GM23338 (cell line): ENCODE measurements around the gene PFKFB2. TPM values are rescaled to one million over a fixed set of nuclear protein-coding genes. Genes with fewer than 3 reads are reported as not detected.
A peak's percentile ranks its signal among the peaks of the same experiment; 100 is the strongest.

Source experiments
- ATAC-seq: fragments of 200-7000 bp; cut with Tn5 transposase; 3 replicates; pipeline ENCODE4 v1.9.1; 2020
- DNase-seq: peaks from one replicate; pipeline ENCODE4 v3.0.0-alpha.2; 2015; ENCODE audit warnings: low spot score
- H2AFZ ChIP-seq: fragments of 200-600 bp; sonication (generic); 2 replicates; pipeline ENCODE4 v1.8.0; 2016; ENCODE audit warnings: antibody characterized with exemption, mild to moderate bottlenecking, moderate library complexity
- H3F3A ChIP-seq: fragments of 200-600 bp; sonication (generic); replicated peaks from 2 replicates; pipeline ENCODE4 v1.8.0; 2017; ENCODE audit warnings: antibody characterized with exemption, mixed run types, low read depth
- H3K27ac ChIP-seq: fragments of 200-600 bp; sonication (generic); 2 replicates; pipeline ENCODE4 v1.6.1; 2016; ENCODE audit warnings: low read depth
- H3K27me3 ChIP-seq: fragments of 200-600 bp; sonication (generic); 2 replicates; pipeline ENCODE4 v1.8.0; 2016; ENCODE audit warnings: mild to moderate bottlenecking, mixed run types, moderate library complexity; ENCODE audit not compliant: insufficient read depth
- H3K36me3 ChIP-seq: fragments of 200-600 bp; sonication (generic); 2 replicates; pipeline ENCODE4 v1.8.0; 2016; ENCODE audit warnings: mild to moderate bottlenecking; ENCODE audit not compliant: insufficient read depth
- H3K4me1 ChIP-seq: fragments of 200-600 bp; sonication (generic); 2 replicates; pipeline ENCODE4 v1.8.0; 2016; ENCODE audit warnings: mild to moderate bottlenecking, moderate library complexity; ENCODE audit not compliant: insufficient read depth
- H3K4me2 ChIP-seq: fragments of 200-600 bp; sonication (generic); 2 replicates; pipeline ENCODE4 v1.7.1; 2017; ENCODE audit warnings: mixed run types
- H3K4me3 ChIP-seq: fragments of 200-600 bp; sonication (generic); 2 replicates; pipeline ENCODE4 v1.6.1; 2016; ENCODE audit warnings: mixed run types
- H3K79me2 ChIP-seq: fragments of 200-600 bp; sonication (generic); replicated peaks from 2 replicates; pipeline ENCODE4 v1.8.0; 2017; ENCODE audit warnings: mild to moderate bottlenecking; ENCODE audit not compliant: insufficient read depth
- H3K9me2 ChIP-seq: fragments of 200-600 bp; sonication (generic); 2 replicates; pipeline ENCODE4 v1.8.0; 2017; ENCODE audit not compliant: insufficient read depth
- H4K20me1 ChIP-seq: fragments of 200-600 bp; sonication (generic); replicated peaks from 2 replicates; pipeline ENCODE4 v1.8.0; 2017; ENCODE audit warnings: mild to moderate bottlenecking; ENCODE audit not compliant: insufficient read depth
- H3K27ac Mint-ChIP-seq: 2 replicates; pipeline ENCODE4 v1.8.0; 2020; ENCODE audit warnings: inconsistent platforms, mild to moderate bottlenecking, moderate library complexity, mixed read lengths
- H3K27me3 Mint-ChIP-seq: 3 replicates; pipeline ENCODE4 v1.8.0; 2022; ENCODE audit warnings: low read depth, mild to moderate bottlenecking, moderate library complexity, mixed read lengths, inconsistent platforms; ENCODE audit not compliant: insufficient read depth, poor library complexity
- H3K36me3 Mint-ChIP-seq: 3 replicates; pipeline ENCODE4 v1.8.0; 2021; ENCODE audit warnings: low read depth, mild to moderate bottlenecking, inconsistent platforms, moderate library complexity, mixed read lengths
- H3K4me1 Mint-ChIP-seq: 3 replicates; pipeline ENCODE4 v1.8.0; 2020; ENCODE audit warnings: mild to moderate bottlenecking, inconsistent platforms, mixed read lengths
- H3K4me3 Mint-ChIP-seq: 3 replicates; pipeline ENCODE4 v1.8.0; 2021; ENCODE audit warnings: moderate library complexity, mild to moderate bottlenecking, inconsistent platforms, mixed read lengths
- H3K9me3 Mint-ChIP-seq: 3 replicates; pipeline ENCODE4 v1.8.0; 2020; ENCODE audit warnings: moderate library complexity, mild to moderate bottlenecking, inconsistent platforms, mixed read lengths
- CREB1 ChIP-seq: fragments of 250-450 bp; sonication (Bioruptor Pico); IDR thresholded peaks from 2 replicates; pipeline ENCODE4 v1.5.0; 2020; ENCODE audit warnings: low read depth, mild to moderate bottlenecking, moderate library complexity
- CTCF ChIP-seq, 2 experiments: fragments of 200-600 bp in 1 of 2; sonication (generic) in 1 of 2; conservative IDR thresholded peaks; 2 replicates each; pipeline versions ENCODE4 v1.5.1 to v1.6.1; 2016 to 2017; ENCODE audit warnings: antibody characterized with exemption in 2 of 2, low read depth in 2 of 2, mild to moderate bottlenecking in 2 of 2, moderate library complexity in 1 of 2
- EZH2 ChIP-seq: fragments of 200-600 bp; sonication (generic); IDR thresholded peaks from one replicate; pipeline ENCODE4 v1.8.0; 2017; ENCODE audit warnings: antibody characterized with exemption, mild to moderate bottlenecking, low read depth; ENCODE audit not compliant: unreplicated experiment
- EZH2phosphoT487 ChIP-seq: fragments of 200-600 bp; sonication (generic); IDR thresholded peaks from one replicate; pipeline ENCODE4 v1.8.1; 2018; ENCODE audit warnings: antibody characterized with exemption; ENCODE audit not compliant: unreplicated experiment
- JUNB ChIP-seq: IDR thresholded peaks from one replicate; pipeline ENCODE4 v1.6.1; 2016; ENCODE audit warnings: antibody characterized with exemption; ENCODE audit not compliant: unreplicated experiment
- NANOG ChIP-seq: IDR thresholded peaks from 2 replicates; pipeline ENCODE4 v1.6.1; 2016; ENCODE audit warnings: antibody characterized with exemption, borderline replicate concordance
- STAT1 ChIP-seq: IDR thresholded peaks from one replicate; pipeline ENCODE4 v1.6.1; 2016; ENCODE audit warnings: antibody characterized with exemption; ENCODE audit not compliant: unreplicated experiment
- ZNF114 ChIP-seq: fragments of 250-450 bp; sonication (Bioruptor Pico); IDR thresholded peaks from 2 replicates; pipeline ENCODE4 v1.5.0; 2020; ENCODE audit warnings: mild to moderate bottlenecking, moderate library complexity
- ZNF331 ChIP-seq: fragments of 250-450 bp; sonication (Bioruptor Pico); IDR thresholded peaks from 2 replicates; pipeline ENCODE4 v1.5.0; 2020; ENCODE audit warnings: low read depth, mild to moderate bottlenecking, moderate library complexity
- polyA plus RNA-seq: library from polyadenylated mRNA; unstranded; fragments of >200 nt; fragmentation: Nextera tagmentation; extraction: Ambion mirVana; gene quantifications from 2 replicates; pipeline ENCODE4 v1.2.1, GENCODE V29; 2016
- total RNA-seq: library from RNA; depleted of rRNA; stranded (reverse); fragments of >200 nt; shearing (Covaris generic); gene quantifications from 2 replicates; pipeline ENCODE4 v1.2.3, GENCODE V29; 2014
- TF ChIP-seq, protein P1 (sequence below): IDR thresholded peaks from one replicate; pipeline ENCODE4 v1.6.1; 2018; ENCODE audit warnings: antibody characterized with exemption; ENCODE audit not compliant: unreplicated experiment
- TF ChIP-seq, protein P2 (sequence below): IDR thresholded peaks from 2 replicates; pipeline ENCODE4 v1.6.1; 2016; ENCODE audit warnings: antibody characterized with exemption

PFKFB2 gene
- total and polyA plus RNA-seq, 2 experiments from 2014 or later, result 4.9 to 14.8 TPM

GRCh38 chr1:207009945-207010344, 43.1 kb upstream of the PFKFB2 start:
- H3K27me3 Mint-ChIP-seq, result peaks cover 5% of the 10 kb centered on the region
- no peak overlapping the region for H3K27ac Mint-ChIP-seq
- TF ChIP-seq, protein P1, sequence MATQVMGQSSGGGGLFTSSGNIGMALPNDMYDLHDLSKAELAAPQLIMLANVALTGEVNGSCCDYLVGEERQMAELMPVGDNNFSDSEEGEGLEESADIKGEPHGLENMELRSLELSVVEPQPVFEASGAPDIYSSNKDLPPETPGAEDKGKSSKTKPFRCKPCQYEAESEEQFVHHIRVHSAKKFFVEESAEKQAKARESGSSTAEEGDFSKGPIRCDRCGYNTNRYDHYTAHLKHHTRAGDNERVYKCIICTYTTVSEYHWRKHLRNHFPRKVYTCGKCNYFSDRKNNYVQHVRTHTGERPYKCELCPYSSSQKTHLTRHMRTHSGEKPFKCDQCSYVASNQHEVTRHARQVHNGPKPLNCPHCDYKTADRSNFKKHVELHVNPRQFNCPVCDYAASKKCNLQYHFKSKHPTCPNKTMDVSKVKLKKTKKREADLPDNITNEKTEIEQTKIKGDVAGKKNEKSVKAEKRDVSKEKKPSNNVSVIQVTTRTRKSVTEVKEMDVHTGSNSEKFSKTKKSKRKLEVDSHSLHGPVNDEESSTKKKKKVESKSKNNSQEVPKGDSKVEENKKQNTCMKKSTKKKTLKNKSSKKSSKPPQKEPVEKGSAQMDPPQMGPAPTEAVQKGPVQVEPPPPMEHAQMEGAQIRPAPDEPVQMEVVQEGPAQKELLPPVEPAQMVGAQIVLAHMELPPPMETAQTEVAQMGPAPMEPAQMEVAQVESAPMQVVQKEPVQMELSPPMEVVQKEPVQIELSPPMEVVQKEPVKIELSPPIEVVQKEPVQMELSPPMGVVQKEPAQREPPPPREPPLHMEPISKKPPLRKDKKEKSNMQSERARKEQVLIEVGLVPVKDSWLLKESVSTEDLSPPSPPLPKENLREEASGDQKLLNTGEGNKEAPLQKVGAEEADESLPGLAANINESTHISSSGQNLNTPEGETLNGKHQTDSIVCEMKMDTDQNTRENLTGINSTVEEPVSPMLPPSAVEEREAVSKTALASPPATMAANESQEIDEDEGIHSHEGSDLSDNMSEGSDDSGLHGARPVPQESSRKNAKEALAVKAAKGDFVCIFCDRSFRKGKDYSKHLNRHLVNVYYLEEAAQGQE, result no peak
- TF ChIP-seq, protein P2, sequence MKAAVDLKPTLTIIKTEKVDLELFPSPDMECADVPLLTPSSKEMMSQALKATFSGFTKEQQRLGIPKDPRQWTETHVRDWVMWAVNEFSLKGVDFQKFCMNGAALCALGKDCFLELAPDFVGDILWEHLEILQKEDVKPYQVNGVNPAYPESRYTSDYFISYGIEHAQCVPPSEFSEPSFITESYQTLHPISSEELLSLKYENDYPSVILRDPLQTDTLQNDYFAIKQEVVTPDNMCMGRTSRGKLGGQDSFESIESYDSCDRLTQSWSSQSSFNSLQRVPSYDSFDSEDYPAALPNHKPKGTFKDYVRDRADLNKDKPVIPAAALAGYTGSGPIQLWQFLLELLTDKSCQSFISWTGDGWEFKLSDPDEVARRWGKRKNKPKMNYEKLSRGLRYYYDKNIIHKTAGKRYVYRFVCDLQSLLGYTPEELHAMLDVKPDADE, result no peak
- no peak for TF ChIP-seq ZNF331 (CRISPR knock-in tag)
- H3F3A ChIP-seq, result no peaks in the 10 kb centered on the region
- H4K20me1 ChIP-seq, result no peaks in the 10 kb centered on the region
- no peaks in the 10 kb centered on the region for H3K79me2 ChIP-seq
- H3K4me3 ChIP-seq, result no peak overlapping the region
- H3K27ac ChIP-seq, result no peak overlapping the region
- H2AFZ ChIP-seq, result peak overlapping the region; percentile 47; the same call in 1 of the 2 replicates
- no peaks in the 10 kb centered on the region for H3K36me3 Mint-ChIP-seq
- no peaks in the 10 kb centered on the region for H3K27me3 ChIP-seq
- no peaks in the 10 kb centered on the region for H3K4me1 ChIP-seq
- H3K9me3 Mint-ChIP-seq, result no peaks in the 10 kb centered on the region
- H3K36me3 ChIP-seq, result no peaks in the 10 kb centered on the region
- 0 out of 2 replicates have a peak, but pooled peaks cover under 1% of the 10 kb centered on the region for H3K9me2 ChIP-seq
- DNase-seq, result no peak
- ATAC-seq, result no peak
- H3K4me1 Mint-ChIP-seq, result no peaks in the 10 kb centered on the region
- no peak overlapping the region for H3K4me2 ChIP-seq
- H3K4me3 Mint-ChIP-seq, result no peak overlapping the region

DNA sequence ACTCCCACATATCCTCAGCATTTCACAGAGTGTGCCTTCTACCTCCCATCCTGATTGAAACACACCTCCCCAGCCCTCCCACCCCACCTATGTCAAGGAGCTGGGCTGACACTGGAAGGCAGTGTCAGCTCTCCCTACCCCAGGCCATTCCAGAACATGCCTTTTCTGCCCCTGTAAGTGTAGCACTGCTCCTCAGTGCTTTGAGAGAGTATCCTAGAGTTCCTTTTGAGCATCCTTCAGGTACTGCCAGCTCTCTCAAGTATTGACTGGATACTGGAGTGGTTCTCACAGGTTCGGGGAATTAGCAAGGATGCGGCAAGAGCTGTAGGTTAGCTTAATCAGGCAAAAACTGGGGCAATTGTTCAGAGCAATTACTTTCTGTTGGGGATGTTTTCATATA, 42.3 kb upstream of the PFKFB2 start:
- Mint-ChIP-seq H3K4me3 (no peak overlapping the region), H3K4me1 (no peaks in the 10 kb centered on the region), H3K27ac (no peak overlapping the region), H3K36me3 (no peaks in the 10 kb centered on the region), H3K9me3 (no peaks in the 10 kb centered on the region), H3K27me3 (peaks cover 5% of the 10 kb centered on the region)
- H3K4me1 ChIP-seq, result no peaks in the 10 kb centered on the region
- no peaks in the 10 kb centered on the region for H4K20me1 ChIP-seq
- H3K9me2 ChIP-seq, result peaks cover 8% of the 10 kb centered on the region; the same call in 1 of the 2 replicates
- no peak for ATAC-seq
- no peaks in the 10 kb centered on the region for H3K27me3 ChIP-seq
- no peak for DNase-seq
- H3K36me3 ChIP-seq, result no peaks in the 10 kb centered on the region
- H3K4me2 ChIP-seq, result no peak overlapping the region
- H3K4me3 ChIP-seq, result no peak overlapping the region
- no peaks in the 10 kb centered on the region for H3K79me2 ChIP-seq
- H3F3A ChIP-seq, result no peaks in the 10 kb centered on the region
- no peak overlapping the region for H3K27ac ChIP-seq
- no peak overlapping the region for H2AFZ ChIP-seq
- TF ChIP-seq ZNF114 (CRISPR knock-in tag) (no peak), CREB1 (CRISPR knock-in tag) (no peak), EZH2 (no peak), EZH2phosphoT487 (no peak), JUNB (no peak), STAT1 (no peak), ZNF331 (CRISPR knock-in tag) (no peak), CTCF (conservative IDR thresholded peaks at IDR 0.05; ENCODE audit: low read depth in 2 of 2) (no peak), NANOG (no peak)
- TF ChIP-seq, protein P1, result no peak
- TF ChIP-seq, protein P2, result no peak
